Prostate gland (tissue), 2 donors: ENCODE data around the gene FAAP100. TPM values are rescaled to one million over a fixed set of nuclear protein-coding genes. Genes with fewer than 3 reads are reported as not detected.
A peak's percentile ranks its signal among the peaks of the same experiment; 100 is the strongest.

Experiments
- DNase-seq: peaks from one replicate; pipeline ENCODE4 v3.0.0-alpha.2; 2019; ENCODE audit warnings: low spot score
- H3K27ac ChIP-seq, 2 donors: fragments of 200-600 bp; sonication (generic); 2 replicates each; pipeline ENCODE4 v1.5.1; 2017 to 2019
- H3K27me3 ChIP-seq: fragments of 200-600 bp; sonication (generic); replicated peaks from 2 replicates; pipeline ENCODE4 v1.5.1; 2019; ENCODE audit not compliant: insufficient read depth
- H3K36me3 ChIP-seq, 2 donors: fragments of 200-600 bp; sonication (generic); 1 replicate in 1 of 2; 2 replicates in 1 of 2; pipeline versions ENCODE4 v1.5.1 to v1.8.1; 2017 to 2019
- H3K4me1 ChIP-seq: fragments of 200-600 bp; sonication (generic); replicated peaks from 2 replicates; pipeline ENCODE4 v1.5.1; 2019
- H3K4me3 ChIP-seq, 2 donors: fragments of 200-600 bp; sonication (generic); 2 replicates each; pipeline ENCODE4 v1.5.1; 2017 to 2019
- H3K9me3 ChIP-seq: fragments of 200-600 bp; sonication (generic); 2 replicates; pipeline ENCODE4 v1.5.1; 2017
- CTCF ChIP-seq, 4 experiments: fragments of 200-600 bp in 2 of 4; fragments of 450-650 bp in 2 of 4; sonication (generic) in 2 of 4; IDR thresholded peaks; 1 replicate in 3 of 4; 2 replicates in 1 of 4; pipeline ENCODE4 v1.5.1; 2016 to 2019; ENCODE audit warnings: antibody characterized with exemption in 4 of 4, mild to moderate bottlenecking in 2 of 4, moderate library complexity in 2 of 4
- POLR2A ChIP-seq: fragments of 450-650 bp; IDR thresholded peaks from one replicate; pipeline ENCODE4 v1.6.1; 2016; ENCODE audit warnings: antibody characterized with exemption, mild to moderate bottlenecking
- POLR2AphosphoS5 ChIP-seq: sonication (generic); formaldehyde crosslinking; IDR thresholded peaks from one replicate; pipeline ENCODE4 v1.6.1; 2017; ENCODE audit warnings: antibody characterized with exemption
- WGBS: methylation state at CpG from one replicate; pipeline ENCODE4 v1.1.5; 2018; 5-methylcytosine and 5-hydroxymethylcytosine counted together
- intact Hi-C: fragments of 100-400 bp; cut with DNase I; formaldehyde crosslinking; loops from one replicate; pipeline ENCODE4 v1.14.2; 2022
- total RNA-seq, 2 donors: library from RNA; depleted of rRNA; stranded (reverse); fragments of >200 nt; gene quantifications; one replicate each; pipeline ENCODE4 v1.1.0, GENCODE V29; 2016

Gene FAAP100
- total RNA-seq, 2 donors from 2014 or later: 27.8 to 44.4 TPM

DNA sequence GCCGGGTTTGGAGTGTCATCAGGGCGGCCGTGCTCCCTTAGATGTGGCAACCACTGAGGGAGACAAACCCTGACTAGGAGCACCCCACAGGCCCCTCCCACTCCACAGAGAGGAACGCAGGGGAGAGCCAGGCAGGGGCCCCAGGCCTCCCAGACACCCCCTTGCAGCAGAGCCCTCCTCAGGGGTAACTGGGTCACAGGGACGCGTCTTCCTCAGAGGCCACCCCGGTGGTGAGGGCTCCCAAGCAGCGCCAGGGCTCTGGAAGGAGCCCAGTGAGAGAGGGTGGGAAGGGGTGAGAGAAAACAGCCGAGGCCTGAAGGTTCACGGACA is 12.6 kb downstream of the FAAP100 start:
- H3K27ac ChIP-seq: no peak overlapping the region
- WGBS: 86% methylated on average over 10 of the region's 10 CpGs
- intact Hi-C loops: no loop called here

DNA sequence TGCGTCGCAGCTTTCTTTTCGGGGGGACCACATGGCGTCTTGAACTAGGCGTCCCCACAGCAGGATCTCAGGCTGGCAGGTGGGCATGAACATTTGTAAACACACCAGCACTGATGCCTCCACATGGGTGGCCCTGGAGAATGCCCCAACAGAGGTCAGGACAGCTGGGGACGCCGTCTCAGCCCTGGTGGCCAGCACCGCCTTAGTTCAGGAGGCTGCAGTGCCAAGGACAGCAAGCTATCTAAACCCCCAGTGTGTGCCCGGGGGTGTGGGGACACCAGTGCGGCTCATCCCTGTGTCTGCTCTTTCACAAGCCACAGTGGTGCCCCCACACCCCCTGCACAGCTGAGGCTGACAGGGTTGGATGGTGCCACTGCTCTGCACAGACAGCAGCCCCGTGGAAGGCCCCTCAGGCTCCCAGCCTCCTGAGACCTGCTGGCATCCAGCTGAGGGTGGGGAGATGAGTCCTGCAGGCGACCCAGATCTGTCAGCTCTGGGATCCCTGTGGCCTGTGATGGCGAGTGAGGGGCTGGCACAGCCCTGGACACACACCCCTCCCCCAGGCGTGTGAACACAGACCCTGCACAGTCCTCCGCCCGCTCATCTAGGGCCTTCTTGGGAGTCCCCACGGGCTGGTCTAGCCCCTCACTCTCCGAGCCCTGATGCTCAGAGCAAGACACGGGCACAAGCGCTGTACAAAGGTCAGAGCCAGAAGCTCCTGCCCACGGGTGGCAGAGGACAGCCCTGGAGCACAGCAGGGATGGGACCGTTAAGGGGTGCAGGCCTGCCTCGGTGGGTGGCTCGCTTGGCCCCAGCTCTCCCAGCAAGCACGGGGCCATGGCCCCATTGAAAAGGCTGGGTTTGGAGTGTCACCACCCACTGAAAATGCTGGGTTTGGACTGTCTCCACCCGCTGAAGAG is 13.2 kb downstream of the FAAP100 start:
- H3K27ac ChIP-seq: no peak overlapping the region
- TF ChIP-seq POLR2A (no peak), POLR2AphosphoS5 (no peak), CTCF (IDR thresholded peaks at IDR 0.05) (no peak)
- intact Hi-C loops: no loop called here
- H3K4me3 ChIP-seq: no peak overlapping the region
- 89% methylated on average over 25 of the region's 26 CpGs for WGBS
- H3K4me1 ChIP-seq: no peaks in the 10 kb centered on the region
- H3K27me3 ChIP-seq: peaks cover 4% of the 10 kb centered on the region
- DNase-seq: no peak
- no peaks in the 10 kb centered on the region for H3K9me3 ChIP-seq
- H3K36me3 ChIP-seq: peaks cover 0 to 11% of the 10 kb centered on the region in 2 donors

More for the DNA sequence above, 12.6 kb downstream of the FAAP100 start:
- TF ChIP-seq POLR2A (no peak), CTCF (IDR thresholded peaks at IDR 0.05) (no peak), POLR2AphosphoS5 (no peak)
- no peak for DNase-seq
- Histone ChIP-seq H3K4me3 (no peak overlapping the region), H3K4me1 (no peaks in the 10 kb centered on the region), H3K36me3 (peaks cover 0 to 11% of the 10 kb centered on the region in 2 donors), H3K9me3 (no peaks in the 10 kb centered on the region), H3K27me3 (peaks cover 4% of the 10 kb centered on the region)

DNA sequence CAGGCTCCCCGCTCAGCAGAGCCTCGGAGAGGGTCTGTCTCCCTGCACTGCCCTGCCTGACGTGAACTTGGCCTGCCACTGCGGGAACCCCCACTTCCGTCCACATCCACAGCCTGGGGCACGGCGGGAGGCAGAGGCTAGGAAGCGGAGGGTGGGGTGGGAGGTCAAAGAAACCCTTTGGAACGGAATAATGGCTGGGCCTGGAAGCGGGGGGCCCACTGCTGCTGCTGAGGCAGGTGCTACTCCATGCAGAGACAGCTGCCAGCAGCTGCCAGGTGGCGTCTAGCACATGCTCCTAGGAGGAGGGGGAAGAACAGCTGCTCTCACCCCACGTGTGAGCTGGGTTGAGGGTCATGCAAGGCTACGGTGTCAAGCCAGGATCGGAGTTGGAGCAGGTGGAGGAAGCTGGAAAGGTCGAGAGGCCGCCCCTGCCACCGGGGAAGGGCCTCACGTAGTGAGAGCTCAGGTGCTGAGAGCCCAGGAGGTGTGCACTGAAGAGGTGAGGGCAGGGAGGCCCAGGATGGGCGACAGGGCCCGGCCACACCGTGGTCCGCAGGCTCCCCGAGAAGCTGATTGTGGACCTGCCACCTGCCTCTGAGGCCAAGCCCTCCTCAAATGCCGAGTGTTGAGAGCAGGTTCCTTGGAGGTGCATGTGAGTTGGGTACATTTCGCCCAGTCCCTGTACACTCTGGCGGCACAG is 14.1 kb downstream of the FAAP100 start:
- H3K27ac ChIP-seq: no peak overlapping the region
- H3K4me3 ChIP-seq: no peak overlapping the region
- TF ChIP-seq CTCF (IDR thresholded peaks at IDR 0.05) (no peak), POLR2A (no peak), POLR2AphosphoS5 (no peak)
- H3K36me3 ChIP-seq: peaks cover 0 to 11% of the 10 kb centered on the region in 2 donors
- 71% methylated on average over 26 of the region's 26 CpGs for WGBS
- DNase-seq: no peak
- intact Hi-C loops: no loop called here
- H3K9me3 ChIP-seq: no peaks in the 10 kb centered on the region
- H3K4me1 ChIP-seq: no peaks in the 10 kb centered on the region
- H3K27me3 ChIP-seq: peaks cover 4% of the 10 kb centered on the region

GRCh38 chr17:81537343-81537855 is 14.8 kb downstream of the FAAP100 start:
- H3K36me3 ChIP-seq: peaks cover 0 to 11% of the 10 kb centered on the region in 2 donors
- H3K4me3 ChIP-seq: no peak overlapping the region
- peaks cover 4% of the 10 kb centered on the region for H3K27me3 ChIP-seq
- intact Hi-C loops: no loop called here
- TF ChIP-seq POLR2A (no peak), CTCF (IDR thresholded peaks at IDR 0.05) (peak in 3 of 4 experiments; percentile 23 to 75 (median 55))
- H3K4me1 ChIP-seq: no peaks in the 10 kb centered on the region
- WGBS: 25% methylated on average over 15 of the region's 17 CpGs
- DNase-seq: no peak
- no peaks in the 10 kb centered on the region for H3K9me3 ChIP-seq
- H3K27ac ChIP-seq: no peak overlapping the region
